HL-60 (cell line): Measurements from ENCODE around the gene GSTA3.
"Not testable (repeated sequence)": the region's sequence is repeated elsewhere in the genome, so short reads cannot be mapped to it uniquely, and the experiment has no call there.

Source experiments
- DNase-seq, 2 experiments: peaks; one replicate each; pipeline ENCODE4 v3.0.0-alpha.2; 2010 to 2020; ENCODE audit warnings: low read depth in 1 of 2, low spot score in 1 of 2
- H3K27ac ChIP-seq: fragments of 250-450 bp; sonication (Bioruptor Pico); replicated peaks from 2 replicates; pipeline ENCODE4 v1.5.1; 2020; ENCODE audit warnings: mild to moderate bottlenecking, moderate library complexity
- H3K27me3 ChIP-seq: fragments of 250-450 bp; sonication (Bioruptor Pico); 2 replicates; pipeline ENCODE4 v1.5.1; 2021; ENCODE audit warnings: mild to moderate bottlenecking, moderate library complexity; ENCODE audit not compliant: insufficient read depth, poor library complexity, severe bottlenecking
- H3K4me3 ChIP-seq: replicated peaks from 2 replicates; pipeline ENCODE4 v1.5.1; 2011; ENCODE audit warnings: mild to moderate bottlenecking, control low read depth, low read length; ENCODE audit not compliant: insufficient read depth
- GABPA ChIP-seq: IDR thresholded peaks from 2 replicates; pipeline ENCODE4 v1.6.1; 2012; ENCODE audit warnings: low read depth
- POLR2AphosphoS5 ChIP-seq: IDR thresholded peaks from 2 replicates; pipeline ENCODE4 v1.6.1; 2012; ENCODE audit warnings: low read depth
- REST ChIP-seq: IDR thresholded peaks from 2 replicates; pipeline ENCODE4 v1.6.1; 2012; ENCODE audit warnings: low read depth; ENCODE audit not compliant: insufficient replicate concordance
- SPI1 ChIP-seq: IDR thresholded peaks from 2 replicates; pipeline ENCODE4 v1.6.1; 2012; ENCODE audit warnings: low read depth, mild to moderate bottlenecking, borderline replicate concordance
- TF ChIP-seq, protein P1 (sequence below): IDR thresholded peaks from one replicate; pipeline ENCODE4 v1.5.1; 2011; ENCODE audit warnings: low read length, control low read depth, inconsistent platforms; ENCODE audit not compliant: insufficient read depth

Gene GSTA3

GRCh38 chr6:52876056-52876787, 33.3 kb downstream of the GSTA3 start:
- Histone ChIP-seq H3K27ac (no peak overlapping the region), H3K4me3 (no peak overlapping the region), H3K27me3 (no peaks in the 10 kb centered on the region)
- DNase-seq = no peak
- TF ChIP-seq REST = no peak
- no peak for TF ChIP-seq POLR2AphosphoS5

- Histone ChIP-seq H3K27me3 (no peaks in the 10 kb centered on the region), H3K27ac (no peak overlapping the region), H3K4me3 (no peak overlapping the region)
- no peak for DNase-seq
- TF ChIP-seq POLR2AphosphoS5 (no peak), GABPA (no peak), SPI1 (no peak), REST (no peak)
- TF ChIP-seq, protein P1, sequence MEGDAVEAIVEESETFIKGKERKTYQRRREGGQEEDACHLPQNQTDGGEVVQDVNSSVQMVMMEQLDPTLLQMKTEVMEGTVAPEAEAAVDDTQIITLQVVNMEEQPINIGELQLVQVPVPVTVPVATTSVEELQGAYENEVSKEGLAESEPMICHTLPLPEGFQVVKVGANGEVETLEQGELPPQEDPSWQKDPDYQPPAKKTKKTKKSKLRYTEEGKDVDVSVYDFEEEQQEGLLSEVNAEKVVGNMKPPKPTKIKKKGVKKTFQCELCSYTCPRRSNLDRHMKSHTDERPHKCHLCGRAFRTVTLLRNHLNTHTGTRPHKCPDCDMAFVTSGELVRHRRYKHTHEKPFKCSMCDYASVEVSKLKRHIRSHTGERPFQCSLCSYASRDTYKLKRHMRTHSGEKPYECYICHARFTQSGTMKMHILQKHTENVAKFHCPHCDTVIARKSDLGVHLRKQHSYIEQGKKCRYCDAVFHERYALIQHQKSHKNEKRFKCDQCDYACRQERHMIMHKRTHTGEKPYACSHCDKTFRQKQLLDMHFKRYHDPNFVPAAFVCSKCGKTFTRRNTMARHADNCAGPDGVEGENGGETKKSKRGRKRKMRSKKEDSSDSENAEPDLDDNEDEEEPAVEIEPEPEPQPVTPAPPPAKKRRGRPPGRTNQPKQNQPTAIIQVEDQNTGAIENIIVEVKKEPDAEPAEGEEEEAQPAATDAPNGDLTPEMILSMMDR = no peak
These were observed 37.5 kb downstream of the GSTA3 start for GRCh38 chr6:52872031-52872430.

DNA sequence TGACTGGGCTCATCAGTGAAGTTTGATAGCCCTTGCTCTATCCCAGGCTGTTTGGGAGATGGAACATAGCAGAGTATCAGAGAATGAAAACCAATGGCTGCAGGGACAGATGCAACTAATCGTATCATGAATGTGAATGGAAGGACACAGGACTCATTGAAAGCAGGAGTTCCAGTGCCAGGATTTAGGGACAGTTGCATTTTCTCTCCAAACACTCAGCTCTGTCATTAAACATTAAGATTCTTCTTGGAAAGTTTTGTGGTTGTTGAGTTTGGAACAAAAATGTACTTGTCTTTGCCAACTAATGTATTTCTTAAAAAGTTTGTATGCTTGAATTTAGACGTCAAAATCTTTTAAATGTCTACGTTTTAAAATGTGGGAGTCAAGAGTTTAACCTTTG, 37.9 kb downstream of the GSTA3 start:
- DNase-seq = no peak
- H3K4me3 ChIP-seq = no peak overlapping the region
- no peak overlapping the region for H3K27ac ChIP-seq
- no peaks in the 10 kb centered on the region for H3K27me3 ChIP-seq
- no peak for TF ChIP-seq REST
- TF ChIP-seq, protein P1 = no peak

GRCh38 chr6:52870335-52871091, 39.0 kb downstream of the GSTA3 start:
- not testable (repeated sequence) for H3K4me3 ChIP-seq, DNase-seq, H3K27ac ChIP-seq, H3K27me3 ChIP-seq

GRCh38 chr6:52868899-52869298, 40.6 kb downstream of the GSTA3 start:
- not testable (repeated sequence) for H3K27ac ChIP-seq, H3K4me3 ChIP-seq, DNase-seq, H3K27me3 ChIP-seq
